A549 (cell line): ENCODE results near the gene HHATL. TPM values are rescaled to one million over a fixed set of nuclear protein-coding genes. Genes with fewer than 3 reads are reported as not detected.

ENCODE experiments used
- ATAC-seq, 2 experiments: fragments of 200-7000 bp in 1 of 2; fragments of >200 bp in 1 of 2; cut with Nextera tagmentation in 1 of 2; cut with Tn5 transposase in 1 of 2; 3 replicates each; pipeline versions ENCODE4 v1.8.0 to v1.9.1; 2018 to 2020; ENCODE audit warnings: mild to moderate bottlenecking in 1 of 2, moderate library complexity in 1 of 2
- CTCF ChIA-PET: fragments of 300-600 bp; sonication (Branson Sonifier 250); formaldehyde crosslinking; extraction: SDS; loops from one replicate; lab custom pipeline; 2021; ENCODE audit warnings: antibody characterized with exemption, inconsistent platforms; lab: Yijun Ruan, JAX
- POLR2A ChIA-PET: fragments of 350-600 bp; formaldehyde crosslinking; extraction: SDS; loops from one replicate; lab custom pipeline; 2021; ENCODE audit warnings: antibody characterized with exemption, inconsistent platforms; lab: Yijun Ruan, JAX
- DNase-seq, 2 experiments: peaks; one replicate each; pipeline versions ENCODE4 v3.0.0 to v3.0.0-alpha.2; 2011 to 2016; ENCODE audit warnings: low read depth in 1 of 2, low spot score in 1 of 2
- FAIRE-seq: peaks from 2 replicates; lab custom pipeline; 2011; peaks lifted over from hg19 to GRCh38; lab: Jason Lieb, UNC
- H3K27ac ChIP-seq, 2 experiments: fragments of >200 bp; sonication (Bioruptor Twin); formaldehyde crosslinking; 3 replicates each; pipeline ENCODE4 v1.5.1; 2016 to 2017
- H3K4me1 ChIP-seq: fragments of >200 bp; sonication (Bioruptor Twin); formaldehyde crosslinking; 3 replicates; pipeline ENCODE4 v1.6.1; 2016
- H3K4me2 ChIP-seq: fragments of >200 bp; sonication (Bioruptor Twin); formaldehyde crosslinking; 3 replicates; pipeline ENCODE4 v1.6.1; 2016
- H3K4me3 ChIP-seq: fragments of >200 bp; sonication (Bioruptor Twin); formaldehyde crosslinking; 3 replicates; pipeline ENCODE4 v1.5.1; 2016
- H3K9me3 ChIP-seq: fragments of >200 bp; sonication (Bioruptor Twin); formaldehyde crosslinking; 3 replicates; pipeline ENCODE4 v1.6.1; 2016
- ATOH8 ChIP-seq: fragments of 250-450 bp; sonication (Bioruptor Pico); IDR thresholded peaks from 2 replicates; pipeline ENCODE4 v1.5.0; 2020; ENCODE audit warnings: low read depth, mild to moderate bottlenecking, moderate library complexity
- BCL3 ChIP-seq: fragments of >200 bp; sonication (Bioruptor Twin); formaldehyde crosslinking; IDR thresholded peaks from 3 replicates; pipeline ENCODE4 v1.6.1; 2016
- CBX8 ChIP-seq: fragments of 200-600 bp; sonication (generic); IDR thresholded peaks from 2 replicates; pipeline ENCODE4 v1.6.1; 2016
- CHD2 ChIP-seq: fragments of 150-350 bp; IDR thresholded peaks from 2 replicates; pipeline ENCODE4 v1.6.1; 2014; ENCODE audit warnings: low read length; ENCODE audit not compliant: partially characterized antibody
- CTCF ChIP-seq: fragments of >200 bp; sonication (Bioruptor Twin); formaldehyde crosslinking; IDR thresholded peaks from 3 replicates; pipeline ENCODE4 v1.5.1; 2016
- EHF ChIP-seq: fragments of 250-450 bp; sonication (Bioruptor Pico); IDR thresholded peaks from 2 replicates; pipeline ENCODE4 v1.5.0; 2020; ENCODE audit warnings: mild to moderate bottlenecking
- EP300 ChIP-seq, 2 experiments: fragments of >200 bp; sonication (Bioruptor Twin); formaldehyde crosslinking; IDR thresholded peaks; 2 replicates in 1 of 2; 3 replicates in 1 of 2; pipeline ENCODE4 v1.6.1; 2016 to 2017
- ESRRA ChIP-seq: fragments of 150-350 bp; IDR thresholded peaks from 2 replicates; pipeline ENCODE4 v1.6.1; 2014; ENCODE audit warnings: mild to moderate bottlenecking, low read length, borderline replicate concordance
- FOSB ChIP-seq: fragments of 250-450 bp; sonication (Bioruptor Pico); IDR thresholded peaks from 2 replicates; pipeline ENCODE4 v1.5.0; 2020; ENCODE audit warnings: mild to moderate bottlenecking, moderate library complexity
- FOSL2 ChIP-seq, 2 experiments: fragments of 450-650 bp in 1 of 2; fragments of >200 bp in 1 of 2; sonication (Bioruptor Twin) in 1 of 2; formaldehyde crosslinking; IDR thresholded peaks; 2 replicates each; pipeline versions ENCODE4 v1.5.0 to v1.6.1; 2016 to 2020; ENCODE audit warnings: mild to moderate bottlenecking in 1 of 2, moderate library complexity in 1 of 2
- HDAC2 ChIP-seq: fragments of 200-600 bp; sonication (generic); IDR thresholded peaks from 2 replicates; pipeline ENCODE4 v1.6.1; 2016
- HOXB5 ChIP-seq: fragments of 250-450 bp; sonication (Bioruptor Pico); IDR thresholded peaks from 2 replicates; pipeline ENCODE4 v1.5.0; 2020; ENCODE audit warnings: mild to moderate bottlenecking, moderate library complexity
- NFE2L2 ChIP-seq: fragments of 150-350 bp; conservative IDR thresholded peaks from 2 replicates; pipeline ENCODE4 v1.6.1; 2014; ENCODE audit warnings: low read length
- NR3C1 ChIP-seq: fragments of >200 bp; sonication (Bioruptor Twin); formaldehyde crosslinking; IDR thresholded peaks from 3 replicates; pipeline ENCODE4 v1.6.1; 2017
- POLR2A ChIP-seq: IDR thresholded peaks from 2 replicates; pipeline ENCODE4 v1.6.1; 2012; ENCODE audit warnings: mild to moderate bottlenecking, low read length
- POLR2AphosphoS2 ChIP-seq: conservative IDR thresholded peaks from 2 replicates; pipeline ENCODE4 v1.6.1; 2012; ENCODE audit warnings: low read length, improper control_type of control experiment, inconsistent platforms
- RAD21 ChIP-seq, 2 experiments: fragments of >200 bp in 1 of 2; sonication (Bioruptor Twin) in 1 of 2; formaldehyde crosslinking in 1 of 2; IDR thresholded peaks in 1 of 2; conservative IDR thresholded peaks in 1 of 2; 2 replicates in 1 of 2; 3 replicates in 1 of 2; pipeline ENCODE4 v1.6.1; 2012 to 2018; ENCODE audit warnings: inconsistent platforms in 1 of 2
- RARB ChIP-seq: fragments of 250-450 bp; sonication (Bioruptor Pico); IDR thresholded peaks from 2 replicates; pipeline ENCODE4 v1.8.0; 2021; ENCODE audit warnings: mild to moderate bottlenecking, moderate library complexity
- RFX5 ChIP-seq: fragments of 450-650 bp; IDR thresholded peaks from 2 replicates; pipeline ENCODE4 v1.7.1; 2014; ENCODE audit warnings: antibody characterized with exemption, mild to moderate bottlenecking, moderate library complexity
- SMC3 ChIP-seq: fragments of >200 bp; sonication (Bioruptor Twin); formaldehyde crosslinking; IDR thresholded peaks from 3 replicates; pipeline ENCODE4 v1.6.1; 2018; ENCODE audit warnings: inconsistent platforms
- SREBF2 ChIP-seq: fragments of 450-650 bp; IDR thresholded peaks from 2 replicates; pipeline ENCODE4 v1.6.1; 2014; ENCODE audit warnings: mild to moderate bottlenecking, moderate library complexity
- TFCP2L1 ChIP-seq: fragments of 250-450 bp; sonication (Bioruptor Pico); IDR thresholded peaks from 2 replicates; pipeline ENCODE4 v1.5.0; 2021; ENCODE audit warnings: mild to moderate bottlenecking
- TP53 ChIP-seq: fragments of 250-450 bp; sonication (Bioruptor Pico); IDR thresholded peaks from 2 replicates; pipeline ENCODE4 v1.5.0; 2021; ENCODE audit warnings: mild to moderate bottlenecking, moderate library complexity
- ZC3H11A ChIP-seq: fragments of 450-650 bp; IDR thresholded peaks from 2 replicates; pipeline ENCODE4 v1.6.1; 2014; ENCODE audit warnings: antibody characterized with exemption, mild to moderate bottlenecking
- ZFP36 ChIP-seq: fragments of 450-650 bp; IDR thresholded peaks from 2 replicates; pipeline ENCODE4 v1.6.1; 2014; ENCODE audit warnings: borderline replicate concordance; ENCODE audit not compliant: partially characterized antibody
- ZNF302 ChIP-seq: fragments of 250-450 bp; sonication (Bioruptor Pico); IDR thresholded peaks from 2 replicates; pipeline ENCODE4 v1.9.0; 2021; ENCODE audit warnings: inconsistent platforms, mild to moderate bottlenecking, moderate library complexity
- ZSCAN20 ChIP-seq: fragments of 250-450 bp; sonication (Bioruptor Pico); IDR thresholded peaks from 2 replicates; pipeline ENCODE4 v1.8.0; 2022; ENCODE audit warnings: mild to moderate bottlenecking, moderate library complexity
- WGBS: methylation state at CpG from one replicate; pipeline ENCODE4 v1.1.6; 2017; ENCODE audit errors: missing lambda C conversion rate; 5-methylcytosine and 5-hydroxymethylcytosine counted together
- polyA plus RNA-seq, 4 experiments: library from polyadenylated mRNA; depleted of rRNA in 3 of 4; stranded (reverse); fragments of >200 nt; fragmentation: RNase III in 1 of 4; extraction: RNeasy Plus Mini Kit Qiagen cat#74134 plus additional on column Dnase treatment in 1 of 4; gene quantifications; 2 replicates in 3 of 4; 3 replicates in 1 of 4; pipeline ENCODE4 v1.2.3, GENCODE V29; 2011 to 2017

The HHATL gene
- polyA plus RNA-seq, 2 of the 4 experiments (the other 2 are of a cell fraction), result not detected

- H3K4me3 ChIP-seq, result peak overlapping the region; percentile 69
- TF ChIP-seq ZSCAN20 (CRISPR knock-in tag) (no peak), NR3C1 (no peak), EHF (CRISPR knock-in tag) (no peak), EP300 (IDR thresholded peaks at IDR 0.05) (no peak), ZNF302 (no peak), NFE2L2 (no peak), ESRRA (no peak), HDAC2 (no peak), CHD2 (no peak), SREBF2 (no peak), ATOH8 (no peak), RAD21 (conservative IDR thresholded peaks at IDR 0.05 in 1 of 2, IDR thresholded peaks at IDR 0.05 in 1 of 2) (no peak), CBX8 (no peak), HOXB5 (CRISPR knock-in tag) (no peak), RFX5 (no peak), ZC3H11A (no peak), TFCP2L1 (no peak)
- H3K9me3 ChIP-seq, result no peaks in the 10 kb centered on the region
- peak overlapping the region; percentile 96 for H3K4me2 ChIP-seq
- FAIRE-seq, result no peak
- ChIA-PET POLR2A (interaction anchor here (1.5 kb wide), 1 partner anchor 53 kb away, joined by 8 read pairs; the partner anchor contains the start of gene NKTR), CTCF (interaction anchor here (0.8 to 0.9 kb wide), 2 partner anchors 16 to 102 kb away, joined by 3 to 4 read pairs; no protein-coding TSS in a partner anchor)
- H3K27ac ChIP-seq, result peak overlapping the region; percentile 87 to 97
- H3K4me1 ChIP-seq, result peaks cover 37% of the 10 kb centered on the region
- DNase-seq, result no peak
- 11% methylated on average over 3 of the region's 3 CpGs for WGBS
- ATAC-seq, result peak; percentile 3 to 34; a peak in 4 of 6 replicates
These were observed 49.4 kb downstream of the HHATL start for GRCh38 chr3:42653303-42653559.

- Histone ChIP-seq H3K4me3 (peak overlapping the region; percentile 69), H3K27ac (peak overlapping the region; percentile 87 to 97), H3K4me1 (peaks cover 37% of the 10 kb centered on the region)
- DNase-seq (peak; percentile 57 to 70), FAIRE-seq (no peak)
- WGBS, result 27% methylated on average over 3 of the region's 7 CpGs
- POLR2A ChIA-PET, result interaction anchor here (0.6 to 1.0 kb wide), 2 partner anchors 53 to 62 kb away, joined by 3 to 6 read pairs; no protein-coding TSS in a partner anchor
- TF ChIP-seq NR3C1 (no peak), BCL3 (0 out of 3 replicates have a peak, but pooled peaks have one; percentile 51), HOXB5 (CRISPR knock-in tag) (no peak), CTCF (no peak), ZFP36 (no peak), POLR2AphosphoS2 (no peak), FOSL2 (IDR thresholded peaks at IDR 0.05) (no peak), FOSL2 (CRISPR knock-in tag; IDR thresholded peaks at IDR 0.05) (peak; percentile 45), TP53 (CRISPR knock-in tag) (no peak), POLR2A (peak; percentile 87), SMC3 (no peak), ZNF302 (no peak), RARB (no peak), FOSB (no peak)
- TF ChIP-seq, all 56 proteins: peak for 3
- Histone ChIP-seq H3K4me2 (peak overlapping the region; percentile 96), H3K9me3 (no peaks in the 10 kb centered on the region)
- ATAC-seq, result peak; percentile 69 to 85
- CTCF ChIA-PET, result interaction anchor here (0.7 to 0.9 kb wide), 5 partner anchors 16 to 423 kb away, joined by 3 to 4 read pairs (median 3); no protein-coding TSS in a partner anchor
These were observed 49.8 kb downstream of the HHATL start for GRCh38 chr3:42652611-42653302.
